ENCODE data around the gene COL28A1.
A peak's percentile ranks its signal among the peaks of the same experiment; 100 is the strongest.

The COL28A1 gene

DNA sequence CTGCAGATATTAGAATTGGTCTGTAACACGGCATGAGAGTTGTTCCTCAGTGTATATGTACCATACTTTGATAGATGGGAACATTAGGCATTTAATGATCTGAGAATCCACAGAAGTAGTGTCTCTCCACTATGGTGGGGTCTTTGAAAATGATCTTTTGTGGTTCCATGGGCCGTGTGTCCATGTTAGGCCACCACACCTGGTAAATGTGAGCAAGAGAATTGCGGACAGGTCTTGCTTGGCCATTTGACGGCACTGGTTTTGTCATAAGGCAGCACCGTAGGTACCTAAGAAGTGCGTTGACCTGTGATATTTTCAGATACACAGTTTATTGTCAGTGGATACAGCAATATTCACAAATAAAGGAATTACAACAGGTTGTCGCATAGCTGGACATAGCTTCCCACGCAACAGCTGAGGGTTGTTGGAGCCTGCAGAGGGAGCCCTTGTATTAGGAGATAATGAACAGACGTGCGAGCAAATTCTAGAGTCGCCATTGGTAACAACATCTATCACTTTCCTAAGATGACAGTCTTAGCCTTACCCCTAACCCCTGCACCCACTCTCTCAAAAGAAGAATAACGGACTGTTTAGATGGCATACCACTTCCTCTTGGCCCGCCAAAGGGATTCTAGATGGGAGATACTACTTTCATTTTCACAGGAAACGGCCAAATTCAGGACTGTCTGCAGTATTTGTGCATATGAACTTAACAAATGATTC is 111.4 kb downstream of the COL28A1 start:
- H3K4me2 ChIP-seq (ENCODE audit: insufficient read depth, low read length) = peak overlapping the region; percentile 3; the same call in 1 of the 2 replicates
- ATAC-seq (ENCODE audit: insufficient read depth, low read depth) (peak; percentile 94), DNase-seq (peak; percentile 39)
- H4K20me1 ChIP-seq (ENCODE audit: insufficient read depth, low read length) = no peaks in the 10 kb centered on the region
- H3K27ac ChIP-seq (ENCODE audit: low read length) = no peak overlapping the region
- H3K36me3 ChIP-seq (ENCODE audit: insufficient read depth, low read length) = no peaks in the 10 kb centered on the region
- H3K9ac ChIP-seq (ENCODE audit: low read depth, low read length) = no peak overlapping the region
- no peaks in the 10 kb centered on the region for H3K79me2 ChIP-seq (ENCODE audit: insufficient read depth, low read length)
- no peaks in the 10 kb centered on the region for H3K9me3 ChIP-seq (ENCODE audit: insufficient read depth, low read length, severe bottlenecking)
- H3K4me3 ChIP-seq (ENCODE audit: low read depth in 1 of 2, low read length in 2 of 2) = no peak overlapping the region
- no peak overlapping the region; the same call in 1 of the 2 replicates for H2AFZ ChIP-seq (ENCODE audit: low read depth, low read length)
- peaks cover 5% of the 10 kb centered on the region for H3K27me3 ChIP-seq (ENCODE audit: insufficient read depth, low read length, poor library complexity)
- TF ChIP-seq EZH2 (IDR thresholded peaks at IDR 0.05; ENCODE audit: borderline replicate concordance, low read depth, low read length, severe bottlenecking) = no peak
- TF ChIP-seq, protein P1, sequence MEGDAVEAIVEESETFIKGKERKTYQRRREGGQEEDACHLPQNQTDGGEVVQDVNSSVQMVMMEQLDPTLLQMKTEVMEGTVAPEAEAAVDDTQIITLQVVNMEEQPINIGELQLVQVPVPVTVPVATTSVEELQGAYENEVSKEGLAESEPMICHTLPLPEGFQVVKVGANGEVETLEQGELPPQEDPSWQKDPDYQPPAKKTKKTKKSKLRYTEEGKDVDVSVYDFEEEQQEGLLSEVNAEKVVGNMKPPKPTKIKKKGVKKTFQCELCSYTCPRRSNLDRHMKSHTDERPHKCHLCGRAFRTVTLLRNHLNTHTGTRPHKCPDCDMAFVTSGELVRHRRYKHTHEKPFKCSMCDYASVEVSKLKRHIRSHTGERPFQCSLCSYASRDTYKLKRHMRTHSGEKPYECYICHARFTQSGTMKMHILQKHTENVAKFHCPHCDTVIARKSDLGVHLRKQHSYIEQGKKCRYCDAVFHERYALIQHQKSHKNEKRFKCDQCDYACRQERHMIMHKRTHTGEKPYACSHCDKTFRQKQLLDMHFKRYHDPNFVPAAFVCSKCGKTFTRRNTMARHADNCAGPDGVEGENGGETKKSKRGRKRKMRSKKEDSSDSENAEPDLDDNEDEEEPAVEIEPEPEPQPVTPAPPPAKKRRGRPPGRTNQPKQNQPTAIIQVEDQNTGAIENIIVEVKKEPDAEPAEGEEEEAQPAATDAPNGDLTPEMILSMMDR (IDR thresholded peaks at IDR 0.05; ENCODE audit: borderline replicate concordance, extremely low read depth, low read length, poor library complexity, severe bottlenecking) = peak; percentile 61
- peaks cover 11% of the 10 kb centered on the region; the same call in 1 of the 2 replicates for H3K4me1 ChIP-seq (ENCODE audit: insufficient read depth, low read length)

DNA sequence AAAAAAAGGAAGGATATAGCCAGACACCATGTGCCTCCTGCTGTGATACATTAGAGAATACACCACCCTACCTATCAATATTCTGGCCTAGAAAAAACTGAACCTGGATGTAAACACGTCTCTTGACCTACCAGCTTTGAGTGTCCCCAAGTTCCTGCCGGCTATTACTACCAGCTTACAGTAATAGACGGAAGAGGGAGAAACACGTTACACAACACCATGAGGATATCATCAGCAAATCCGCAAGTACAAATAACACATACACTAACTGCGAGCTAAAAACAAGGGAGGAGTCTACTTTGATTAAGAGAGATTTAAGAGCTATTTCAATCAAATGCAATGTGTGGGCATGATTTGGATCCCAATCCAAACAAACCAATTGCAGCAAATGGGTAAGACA is 113.0 kb downstream of the COL28A1 start:
- Histone ChIP-seq H4K20me1 (ENCODE audit: insufficient read depth, low read length) (no peaks in the 10 kb centered on the region), H3K79me2 (ENCODE audit: insufficient read depth, low read length) (no peaks in the 10 kb centered on the region), H3K9me3 (ENCODE audit: insufficient read depth, low read length, severe bottlenecking) (no peaks in the 10 kb centered on the region), H3K27me3 (ENCODE audit: insufficient read depth, low read length, poor library complexity) (peaks cover 3% of the 10 kb centered on the region), H3K9ac (ENCODE audit: low read depth, low read length) (no peak overlapping the region), H3K4me1 (ENCODE audit: insufficient read depth, low read length) (peaks cover 11% of the 10 kb centered on the region; the same call in 1 of the 2 replicates), H3K27ac (ENCODE audit: low read length) (no peak overlapping the region), H3K4me3 (ENCODE audit: low read depth in 1 of 2, low read length in 2 of 2) (no peak overlapping the region), H2AFZ (ENCODE audit: low read depth, low read length) (no peak overlapping the region), H3K36me3 (ENCODE audit: insufficient read depth, low read length) (no peaks in the 10 kb centered on the region), H3K4me2 (ENCODE audit: insufficient read depth, low read length) (no peak overlapping the region)
- ATAC-seq (ENCODE audit: insufficient read depth, low read depth) (no peak), DNase-seq (no peak)
- TF ChIP-seq, protein P1 (IDR thresholded peaks at IDR 0.05; ENCODE audit: borderline replicate concordance, extremely low read depth, low read length, poor library complexity, severe bottlenecking) = no peak
- TF ChIP-seq EZH2 (IDR thresholded peaks at IDR 0.05; ENCODE audit: borderline replicate concordance, low read depth, low read length, severe bottlenecking) = no peak

DNA sequence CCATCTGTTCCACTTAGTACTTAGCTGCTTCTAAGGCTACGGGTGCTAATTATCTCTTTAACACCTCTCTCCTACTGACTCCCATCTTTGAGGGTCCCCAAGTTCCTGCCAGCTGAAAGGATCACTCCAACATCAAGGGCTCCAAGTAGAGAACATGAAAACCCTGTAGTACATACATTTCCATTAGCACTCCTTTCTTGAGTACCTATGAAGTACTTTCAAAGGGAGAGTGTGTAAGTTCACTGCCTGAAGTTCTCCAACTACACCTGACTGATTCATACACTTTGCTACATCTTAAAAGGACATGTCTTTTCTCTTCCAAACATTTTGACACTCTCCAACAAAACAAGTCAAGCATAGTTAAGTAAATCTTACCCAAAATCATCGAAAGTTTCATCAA is 113.8 kb downstream of the COL28A1 start:
- no peaks in the 10 kb centered on the region for H3K36me3 ChIP-seq (ENCODE audit: insufficient read depth, low read length)
- H3K27ac ChIP-seq (ENCODE audit: low read length) = no peak overlapping the region
- peaks cover 11% of the 10 kb centered on the region; the same call in 1 of the 2 replicates for H3K4me1 ChIP-seq (ENCODE audit: insufficient read depth, low read length)
- H3K4me2 ChIP-seq (ENCODE audit: insufficient read depth, low read length) = no peak overlapping the region
- H3K9me3 ChIP-seq (ENCODE audit: insufficient read depth, low read length, severe bottlenecking) = no peaks in the 10 kb centered on the region
- TF ChIP-seq, protein P1 (IDR thresholded peaks at IDR 0.05; ENCODE audit: borderline replicate concordance, extremely low read depth, low read length, poor library complexity, severe bottlenecking) = no peak
- no peak for TF ChIP-seq EZH2 (IDR thresholded peaks at IDR 0.05; ENCODE audit: borderline replicate concordance, low read depth, low read length, severe bottlenecking)
- H3K27me3 ChIP-seq (ENCODE audit: insufficient read depth, low read length, poor library complexity) = peaks cover 3% of the 10 kb centered on the region
- H2AFZ ChIP-seq (ENCODE audit: low read depth, low read length) = no peak overlapping the region
- H4K20me1 ChIP-seq (ENCODE audit: insufficient read depth, low read length) = no peaks in the 10 kb centered on the region
- no peak overlapping the region for H3K4me3 ChIP-seq (ENCODE audit: low read depth in 1 of 2, low read length in 2 of 2)
- DNase-seq (no peak), ATAC-seq (ENCODE audit: insufficient read depth, low read depth) (no peak)
- H3K79me2 ChIP-seq (ENCODE audit: insufficient read depth, low read length) = no peaks in the 10 kb centered on the region
- H3K9ac ChIP-seq (ENCODE audit: low read depth, low read length) = no peak overlapping the region
